Activated naive CD4-positive, alpha-beta T cell treated with anti-CD3 and anti-CD28 coated beads, Interleukin-2, amount 50 U/mL, for 16 hours (primary cell): ENCODE measurements around the gene CALML3.
A peak's percentile ranks its signal among the peaks of the same experiment; 100 is the strongest.

ENCODE experiments used
- DNase-seq: peaks from one replicate; pipeline ENCODE4 v3.0.0-alpha.2; 2020

The CALML3 gene

GRCh38 chr10:5545011-5545410, 20.2 kb downstream of the CALML3 start:
- no peak for DNase-seq

- DNase-seq: no peak
Observed at GRCh38 chr10:5545426-5545777, 20.6 kb downstream of the CALML3 start.

DNA sequence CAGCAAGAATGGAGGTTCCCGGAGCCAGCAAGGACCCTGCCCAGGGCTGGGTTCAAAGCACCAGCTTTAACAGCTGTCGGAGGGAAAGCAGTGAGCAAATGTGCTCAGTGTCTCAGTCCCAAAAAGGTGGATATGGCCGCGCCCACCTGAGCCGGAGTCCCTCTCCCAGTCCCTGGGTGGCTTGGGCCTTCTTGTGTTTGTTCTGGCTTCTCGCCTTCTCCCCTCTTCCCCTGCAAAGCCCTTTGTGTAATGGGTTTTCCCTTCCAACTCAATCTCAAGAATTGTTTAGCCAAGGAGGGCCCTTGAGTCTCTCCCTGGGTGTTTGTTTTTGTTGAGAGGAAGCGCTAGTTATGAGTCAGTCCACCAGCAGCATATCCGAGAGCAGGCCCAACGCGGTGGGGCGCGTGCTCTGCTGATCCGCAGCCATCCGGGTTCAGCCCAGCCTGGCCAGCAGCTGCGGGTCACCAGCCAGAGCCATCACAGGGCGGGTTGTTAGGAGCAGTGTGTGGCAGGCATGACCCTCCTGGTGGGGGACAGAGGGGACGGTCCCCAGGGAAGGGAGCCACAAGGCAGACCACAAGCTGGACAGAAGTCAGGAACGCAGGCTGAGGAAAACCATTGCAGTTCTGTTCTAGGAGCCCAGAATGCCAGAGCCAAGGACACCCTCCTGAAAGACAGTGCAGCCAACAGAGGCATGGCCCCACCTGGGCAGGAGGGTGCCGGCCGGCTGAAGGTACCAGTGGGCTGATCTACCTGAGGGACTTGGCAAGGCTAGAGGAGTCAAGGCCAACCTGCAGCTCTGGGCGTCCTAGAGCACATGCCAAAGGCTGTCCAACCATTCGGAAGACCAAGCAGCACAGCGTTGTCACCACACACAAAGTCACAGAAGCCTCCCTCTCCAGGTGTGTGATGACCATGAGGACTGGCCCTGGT, 21.3 kb downstream of the CALML3 start:
- DNase-seq: no peak

DNA sequence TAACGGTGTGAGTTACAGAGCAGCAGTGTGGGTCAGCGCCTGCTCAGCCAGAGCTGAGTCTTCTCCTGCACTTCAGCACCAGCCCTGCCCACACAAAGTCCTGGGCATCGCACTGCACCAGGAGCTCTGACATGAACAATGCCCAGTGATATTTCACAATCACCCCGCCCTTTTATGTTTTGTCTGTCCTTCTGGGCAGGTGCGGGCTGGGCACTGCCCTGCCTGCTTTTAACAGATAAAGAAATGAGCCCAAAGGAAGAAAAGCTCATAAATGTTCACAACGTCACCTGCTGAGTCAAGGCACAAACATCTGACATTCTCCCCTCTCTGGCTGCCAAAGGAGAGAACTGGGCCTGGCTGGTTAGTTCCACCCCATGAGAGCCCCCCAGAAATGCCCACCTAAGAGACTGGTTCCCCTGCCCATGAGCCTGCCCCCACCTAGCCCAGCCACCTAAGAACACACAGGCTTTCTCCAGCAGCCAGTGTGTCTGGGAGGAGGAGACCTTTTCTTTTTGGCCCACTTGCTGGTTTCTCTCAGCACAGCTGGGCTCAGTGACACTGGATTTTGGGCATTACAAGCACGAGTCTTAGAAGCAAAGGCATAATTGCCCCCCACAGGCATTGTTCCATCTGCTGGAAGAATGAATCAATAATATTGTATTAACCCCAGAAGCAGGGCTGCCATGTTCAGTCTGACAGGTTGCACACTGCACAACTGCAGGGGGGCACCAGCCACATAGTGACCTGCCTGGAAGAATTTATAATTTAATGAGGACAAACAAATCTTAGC, 22.3 kb downstream of the CALML3 start:
- no peak for DNase-seq

- no peak for DNase-seq
Observed at GRCh38 chr10:5547681-5547930, 22.8 kb downstream of the CALML3 start.

GRCh38 chr10:5547931-5548660, 23.3 kb downstream of the CALML3 start:
- no peak for DNase-seq

GRCh38 chr10:5549462-5550249, 24.9 kb downstream of the CALML3 start:
- no peak for DNase-seq

GRCh38 chr10:5550250-5550545, 25.4 kb downstream of the CALML3 start:
- DNase-seq: no peak

DNA sequence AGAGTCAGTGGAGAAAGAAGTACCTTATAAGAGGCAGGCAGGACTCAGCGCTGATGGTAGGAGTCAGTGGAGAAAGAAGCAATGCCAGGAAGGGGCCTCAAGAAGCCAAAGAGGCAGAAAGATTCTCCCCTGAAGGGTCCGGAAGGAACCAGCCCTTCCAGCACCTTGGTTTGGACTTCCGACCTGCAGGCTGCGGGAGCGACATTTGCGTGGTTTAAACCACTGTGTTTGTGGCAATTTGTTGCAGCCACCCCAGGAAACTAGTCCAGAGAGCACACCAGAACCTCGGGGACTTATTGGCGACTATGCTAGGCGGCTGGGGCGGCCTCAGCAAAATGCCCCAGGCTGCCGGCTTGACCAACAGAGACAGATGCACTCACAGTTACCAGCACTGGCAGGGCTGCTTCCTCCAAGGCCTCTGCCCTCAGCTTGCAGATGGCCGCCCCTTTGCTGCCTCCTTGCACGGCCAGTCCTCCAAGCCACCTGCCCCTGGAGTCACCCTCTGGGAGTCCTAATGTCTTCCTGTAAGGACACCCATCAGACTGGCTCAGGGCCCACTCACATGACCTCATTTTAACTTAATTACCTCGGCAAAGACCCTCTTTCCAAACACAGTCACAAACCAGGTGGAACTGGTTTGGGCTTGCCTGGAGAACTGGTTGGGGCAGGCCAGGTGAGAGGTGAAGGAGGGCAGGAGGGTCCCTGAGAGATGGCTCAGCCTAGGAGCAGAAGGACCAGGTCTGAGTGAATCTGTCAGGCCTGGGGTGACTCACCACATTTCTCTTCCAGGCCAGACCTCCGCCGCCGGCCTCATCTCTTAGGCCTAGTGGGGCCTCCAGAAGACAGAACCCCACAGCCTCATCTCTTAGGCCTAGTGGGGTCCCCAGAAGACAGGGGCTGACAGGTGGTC, 26.1 kb downstream of the CALML3 start:
- DNase-seq: no peak

DNA sequence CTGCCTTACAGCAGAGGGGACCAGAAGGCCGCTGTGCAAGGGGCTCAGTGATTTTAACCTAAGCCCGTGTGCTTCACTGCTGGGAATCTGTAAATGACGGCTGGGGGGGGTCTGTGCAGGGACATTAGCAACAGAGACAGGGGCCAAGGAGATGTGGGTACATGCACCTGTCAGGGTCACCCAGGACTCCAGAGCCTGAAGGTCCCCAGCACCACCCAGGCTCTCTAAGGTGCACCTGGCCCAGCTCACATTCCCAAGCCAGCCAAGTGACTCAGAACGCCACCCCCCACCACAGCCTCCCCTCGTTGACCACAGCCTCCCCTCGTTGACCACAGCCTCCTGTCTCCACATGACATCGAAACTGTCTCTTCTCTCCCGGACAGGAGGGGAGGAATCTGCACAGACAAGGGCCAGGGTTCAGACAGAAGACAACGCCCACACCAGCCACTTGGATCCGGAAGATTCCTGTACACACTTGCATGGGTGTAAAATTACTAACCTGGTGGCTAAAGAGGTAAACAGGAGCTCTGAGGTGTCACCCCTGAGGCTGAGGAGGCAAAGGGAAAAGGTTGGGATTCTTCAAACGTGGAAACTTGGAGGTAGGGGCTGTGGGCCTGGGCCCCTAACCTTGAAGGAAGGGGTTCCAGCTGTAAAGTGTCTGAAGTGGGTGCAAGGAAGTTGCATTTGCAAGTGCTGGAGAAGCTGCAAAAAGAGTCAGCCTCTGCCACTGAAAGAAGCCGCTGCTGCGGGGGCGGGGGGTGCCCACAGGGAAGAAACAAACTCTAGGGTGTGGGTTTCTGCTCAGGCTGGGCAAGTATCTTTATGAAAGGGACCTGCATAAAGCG, 27.0 kb downstream of the CALML3 start:
- DNase-seq: peak; percentile 69

GRCh38 chr10:5552376-5553321, 27.9 kb downstream of the CALML3 start:
- DNase-seq: no peak

DNA sequence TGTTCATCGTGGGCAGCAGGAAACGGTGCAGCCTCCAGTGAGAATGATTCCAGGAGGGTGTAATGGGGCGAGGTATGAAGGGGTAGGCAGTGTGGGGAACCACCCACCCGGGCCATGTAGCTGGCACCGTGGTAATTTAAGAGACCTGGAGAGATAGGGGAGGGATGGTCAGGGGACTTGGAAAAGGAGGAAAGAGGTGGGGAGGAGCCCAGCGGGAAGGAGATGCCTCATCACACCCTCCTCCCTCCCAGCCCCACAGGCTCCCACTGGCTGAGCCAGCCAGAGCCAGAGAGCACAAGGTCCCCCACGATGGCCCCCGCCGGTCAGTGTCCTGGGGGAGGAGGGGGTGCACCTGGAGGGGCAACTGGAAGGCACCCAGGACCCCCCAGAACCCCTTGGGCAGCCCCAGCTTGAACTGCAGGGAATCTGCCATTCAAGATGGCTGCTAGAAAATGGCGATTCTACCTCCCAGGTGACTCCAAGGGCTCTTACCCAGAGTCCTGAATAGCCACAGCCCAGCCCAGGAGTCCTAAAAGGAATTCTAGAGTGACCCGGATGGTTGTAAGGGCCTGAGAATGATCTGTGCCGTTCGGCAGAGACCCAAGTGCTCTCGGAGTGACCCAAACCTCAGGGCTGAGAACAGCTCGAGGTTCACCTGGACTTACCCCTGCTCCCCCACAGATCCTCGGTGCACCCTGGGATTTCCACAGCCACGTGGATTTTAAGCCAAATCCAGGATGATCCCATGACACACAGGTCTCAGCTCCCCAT, 28.8 kb downstream of the CALML3 start:
- DNase-seq: no peak

DNA sequence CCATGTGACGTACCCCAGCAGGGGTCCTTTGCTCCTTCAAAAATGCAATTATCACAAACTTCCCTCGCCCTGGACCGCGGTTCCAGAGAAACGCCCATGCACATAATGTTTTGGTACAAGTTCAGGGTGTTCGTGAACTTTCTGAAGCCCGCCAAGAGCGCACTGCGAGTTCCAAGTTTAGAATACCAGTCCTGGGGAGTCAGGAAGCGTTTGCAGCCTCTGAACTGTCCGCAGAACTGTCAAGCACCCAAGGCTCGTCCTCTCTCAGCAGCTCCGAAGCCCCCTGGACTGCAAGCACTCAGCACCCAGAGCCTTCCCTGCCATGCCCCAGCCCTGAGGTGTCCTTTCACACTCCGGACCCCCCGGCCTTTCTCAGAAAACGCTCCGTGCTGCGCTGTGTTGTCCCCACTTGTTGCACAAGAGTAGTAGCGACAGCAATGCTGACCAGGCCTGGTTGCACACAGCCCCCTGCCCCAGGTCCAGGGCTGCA, 30.3 kb downstream of the CALML3 start:
- no peak for DNase-seq

DNA sequence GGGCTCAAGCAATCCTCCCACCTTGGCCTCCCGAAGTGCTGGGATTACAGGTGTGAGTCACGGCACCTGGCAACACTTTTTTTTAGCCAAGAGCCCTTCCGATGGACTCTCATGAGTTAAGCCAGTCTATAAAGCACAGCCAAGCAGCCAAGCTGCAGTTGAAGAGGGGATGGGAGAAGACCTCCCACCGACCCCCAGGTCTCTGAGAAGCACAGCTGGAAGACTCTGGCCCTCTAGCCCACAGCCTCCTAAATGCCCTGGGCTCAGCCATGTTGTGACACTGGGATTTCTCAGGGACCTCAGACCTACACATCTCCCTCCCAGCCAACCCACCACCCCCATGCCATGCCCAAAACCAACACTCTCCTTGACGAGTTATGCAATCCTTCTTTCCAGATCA, 31.1 kb downstream of the CALML3 start:
- DNase-seq: no peak

DNA sequence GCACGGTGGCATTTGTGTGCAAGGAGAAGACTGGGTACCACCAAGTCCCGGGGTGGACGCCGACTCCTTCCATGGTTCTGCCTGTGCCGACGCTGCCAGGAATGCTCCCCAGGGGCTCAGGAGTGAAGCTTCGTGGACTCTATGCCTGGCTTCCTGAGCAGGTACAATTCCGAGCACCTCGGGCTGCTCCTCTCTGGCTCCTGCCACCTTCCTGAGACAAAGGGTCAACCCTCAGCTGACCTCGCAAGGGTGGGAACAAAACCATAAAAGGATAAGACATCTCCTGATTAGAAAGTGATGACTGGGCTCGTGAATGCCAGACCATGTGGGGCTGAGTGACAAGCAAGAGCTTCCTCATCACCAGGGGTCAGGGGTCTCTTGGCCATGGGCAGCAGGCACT, 31.8 kb downstream of the CALML3 start:
- DNase-seq: no peak

GRCh38 chr10:5557040-5557721, 32.4 kb downstream of the CALML3 start:
- DNase-seq: no peak

GRCh38 chr10:5557799-5558771, 33.3 kb downstream of the CALML3 start:
- no peak for DNase-seq
